ENCODE results near the gene CAPN2.
"Not testable (repeated sequence)": the region's sequence is repeated elsewhere in the genome, so short reads cannot be mapped to it uniquely, and the experiment has no call there.

Gene CAPN2

DNA sequence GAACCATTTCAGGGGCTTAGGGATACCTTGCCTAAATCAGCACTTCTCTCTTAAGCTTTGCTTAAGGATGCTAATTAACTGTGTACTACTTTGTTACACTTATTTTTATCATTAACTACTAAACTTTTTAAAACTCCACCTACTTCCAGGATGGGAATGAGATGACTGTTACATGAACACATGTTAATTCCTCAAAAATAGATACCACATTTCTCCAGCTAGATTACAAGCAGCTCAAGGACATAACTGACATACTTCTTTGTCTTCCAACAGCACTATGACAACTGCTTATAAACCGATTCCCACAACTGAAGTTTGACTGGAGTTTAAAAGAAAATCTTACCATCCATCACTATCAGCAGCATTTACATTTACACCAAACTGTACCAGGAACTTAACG lies 79.7 kb downstream of the CAPN2 start:
- no peak for DNase-seq (ENCODE audit: low read depth, low spot score)
- Histone ChIP-seq H3K9ac (ENCODE audit: insufficient read length, low read depth) (no peak overlapping the region), H3K4me1 (ENCODE audit: insufficient read depth, insufficient read length) (no peaks in the 10 kb centered on the region), H3K27me3 (ENCODE audit: insufficient read depth, insufficient read length) (no peaks in the 10 kb centered on the region), H3K36me3 (ENCODE audit: insufficient read depth, insufficient read length, low read length) (peaks cover 78% of the 10 kb centered on the region), H3K4me3 (ENCODE audit: insufficient read length, low read depth) (no peak overlapping the region), H3K9me3 (ENCODE audit: insufficient read depth, low read length) (no peaks in the 10 kb centered on the region)
- TF ChIP-seq YY1 (IDR thresholded peaks at IDR 0.05; ENCODE audit: insufficient read depth, insufficient read length) (no peak), ZNF274 (IDR thresholded peaks at IDR 0.05; ENCODE audit: low read depth, low read length) (no peak), SUZ12 (IDR thresholded peaks at IDR 0.05; ENCODE audit: extremely low read depth, insufficient read depth, insufficient read length) (no peak)

DNA sequence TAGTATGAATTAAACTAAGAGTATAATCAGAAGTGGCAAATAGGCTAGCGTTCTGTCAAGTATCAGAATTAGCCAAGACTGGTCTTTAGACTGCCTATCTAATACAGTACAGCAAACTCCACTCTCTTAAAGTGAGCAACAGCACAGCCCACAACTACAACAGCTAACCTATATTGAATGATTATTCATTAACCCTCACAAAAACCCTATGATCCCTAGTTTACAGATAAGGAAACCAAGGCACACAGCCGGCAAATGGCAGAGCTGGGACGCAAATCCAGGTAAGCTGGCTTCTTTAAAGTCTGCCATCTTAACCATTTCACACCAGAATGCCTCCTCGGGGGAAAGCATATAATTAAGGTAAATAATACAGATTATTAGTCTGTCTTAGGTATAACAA lies 81.4 kb downstream of the CAPN2 start:
- no peaks in the 10 kb centered on the region for H3K9me3 ChIP-seq (ENCODE audit: insufficient read depth, low read length)
- H3K27me3 ChIP-seq (ENCODE audit: insufficient read depth, insufficient read length) = no peaks in the 10 kb centered on the region
- TF ChIP-seq ZNF274 (IDR thresholded peaks at IDR 0.05; ENCODE audit: low read depth, low read length) = no peak
- no peak for TF ChIP-seq YY1 (IDR thresholded peaks at IDR 0.05; ENCODE audit: insufficient read depth, insufficient read length)
- no peak for TF ChIP-seq SUZ12 (IDR thresholded peaks at IDR 0.05; ENCODE audit: extremely low read depth, insufficient read depth, insufficient read length)
- DNase-seq (ENCODE audit: low read depth, low spot score) = no peak
- H3K9ac ChIP-seq (ENCODE audit: insufficient read length, low read depth) = no peak overlapping the region
- no peak overlapping the region for H3K4me3 ChIP-seq (ENCODE audit: insufficient read length, low read depth)
- H3K4me1 ChIP-seq (ENCODE audit: insufficient read depth, insufficient read length) = no peaks in the 10 kb centered on the region
- H3K36me3 ChIP-seq (ENCODE audit: insufficient read depth, insufficient read length, low read length) = peaks cover 83% of the 10 kb centered on the region

DNA sequence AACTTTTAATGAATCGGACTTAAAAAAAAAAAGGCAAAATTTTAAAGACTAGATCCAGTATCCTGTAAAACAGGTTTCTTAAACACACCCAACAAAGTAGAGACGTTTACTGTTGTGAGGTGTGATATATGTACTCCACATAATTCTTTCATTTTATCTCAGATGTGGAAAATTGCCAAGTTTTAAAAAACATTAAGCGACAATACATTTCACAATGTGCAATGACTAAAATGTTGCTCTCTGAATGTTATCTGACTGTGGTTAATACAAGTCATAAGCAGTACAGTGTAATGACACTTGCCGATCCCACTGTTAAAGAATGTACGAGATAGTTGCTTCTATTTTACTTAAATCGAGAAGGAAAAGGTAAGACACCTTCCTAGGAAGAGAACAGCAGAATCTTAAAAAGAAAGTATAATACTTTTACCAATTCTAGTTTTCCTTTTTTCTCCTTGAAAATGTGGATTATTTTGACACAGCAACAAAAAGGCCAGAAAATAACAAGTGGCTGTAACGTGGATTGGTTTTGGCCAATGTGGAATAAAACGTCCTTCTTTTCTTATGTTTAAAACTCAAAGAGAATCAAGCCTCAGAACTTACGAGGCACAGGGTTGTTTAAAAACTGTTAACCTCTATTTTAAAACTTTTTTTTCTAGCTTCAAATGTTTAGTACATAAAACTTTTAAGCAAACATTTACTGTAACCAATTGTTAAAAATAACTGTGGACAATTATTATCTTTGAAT lies 82.0 kb downstream of the CAPN2 start:
- no peak for DNase-seq (ENCODE audit: low read depth, low spot score)
- H3K9ac ChIP-seq (ENCODE audit: insufficient read length, low read depth) = no peak overlapping the region
- TF ChIP-seq SUZ12 (IDR thresholded peaks at IDR 0.05; ENCODE audit: extremely low read depth, insufficient read depth, insufficient read length) = no peak
- TF ChIP-seq YY1 (IDR thresholded peaks at IDR 0.05; ENCODE audit: insufficient read depth, insufficient read length) = no peak
- no peak for TF ChIP-seq ZNF274 (IDR thresholded peaks at IDR 0.05; ENCODE audit: low read depth, low read length)
- no peaks in the 10 kb centered on the region for H3K9me3 ChIP-seq (ENCODE audit: insufficient read depth, low read length)
- H3K27me3 ChIP-seq (ENCODE audit: insufficient read depth, insufficient read length) = no peaks in the 10 kb centered on the region
- H3K4me1 ChIP-seq (ENCODE audit: insufficient read depth, insufficient read length) = no peaks in the 10 kb centered on the region
- no peak overlapping the region for H3K4me3 ChIP-seq (ENCODE audit: insufficient read length, low read depth)
- H3K36me3 ChIP-seq (ENCODE audit: insufficient read depth, insufficient read length, low read length) = peaks cover 82% of the 10 kb centered on the region

DNA sequence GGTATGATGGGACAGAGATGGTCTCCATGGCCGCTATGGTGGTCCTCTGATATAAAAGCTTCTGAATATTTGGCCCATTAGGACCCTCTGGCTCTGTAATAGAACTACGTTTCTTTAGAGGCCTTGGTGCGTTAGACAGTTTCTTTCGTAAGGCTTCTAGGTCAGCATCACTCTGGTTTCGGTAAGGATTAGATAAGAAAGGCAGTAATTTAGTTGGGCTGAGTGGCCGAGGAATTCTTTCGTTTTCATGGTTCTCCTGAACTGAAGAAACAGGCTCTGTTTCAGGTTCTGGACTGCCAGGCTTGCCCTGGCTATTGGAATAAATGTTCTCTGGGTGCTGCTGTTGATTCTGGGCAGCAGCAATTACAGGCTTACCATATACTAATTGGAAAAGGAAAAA lies 83.9 kb downstream of the CAPN2 start:
- Histone ChIP-seq H3K9ac (ENCODE audit: insufficient read length, low read depth) (no peak overlapping the region), H3K36me3 (ENCODE audit: insufficient read depth, insufficient read length, low read length) (peaks cover 84% of the 10 kb centered on the region), H3K4me3 (ENCODE audit: insufficient read length, low read depth) (no peak overlapping the region), H3K9me3 (ENCODE audit: insufficient read depth, low read length) (no peaks in the 10 kb centered on the region), H3K4me1 (ENCODE audit: insufficient read depth, insufficient read length) (no peaks in the 10 kb centered on the region), H3K27me3 (ENCODE audit: insufficient read depth, insufficient read length) (no peaks in the 10 kb centered on the region)
- TF ChIP-seq YY1 (IDR thresholded peaks at IDR 0.05; ENCODE audit: insufficient read depth, insufficient read length) (no peak), ZNF274 (IDR thresholded peaks at IDR 0.05; ENCODE audit: low read depth, low read length) (no peak), SUZ12 (IDR thresholded peaks at IDR 0.05; ENCODE audit: extremely low read depth, insufficient read depth, insufficient read length) (no peak)
- no peak for DNase-seq (ENCODE audit: low read depth, low spot score)

DNA sequence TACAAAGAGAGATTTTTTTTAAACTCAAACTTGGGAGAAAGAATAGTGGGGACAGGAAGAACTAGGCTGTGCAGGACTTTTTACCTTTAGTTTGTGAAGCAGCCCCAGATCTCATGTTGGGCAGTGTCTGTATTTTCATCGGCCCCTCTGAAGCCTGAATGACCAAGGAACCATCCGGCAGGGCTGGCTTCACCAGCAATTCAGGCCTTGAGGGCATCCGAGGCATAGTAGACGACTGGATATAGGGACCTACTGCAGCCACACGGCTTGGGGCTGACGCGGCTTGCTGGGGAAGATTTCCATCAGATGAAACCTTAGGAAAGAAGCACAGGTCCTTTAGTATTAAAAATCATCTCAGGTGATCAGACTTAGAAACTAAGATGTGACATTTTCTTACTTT lies 89.7 kb downstream of the CAPN2 start:
- Histone ChIP-seq H3K9me3 (ENCODE audit: insufficient read depth, low read length) (no peaks in the 10 kb centered on the region), H3K36me3 (ENCODE audit: insufficient read depth, insufficient read length, low read length) (peaks cover 94% of the 10 kb centered on the region), H3K4me1 (ENCODE audit: insufficient read depth, insufficient read length) (no peaks in the 10 kb centered on the region), H3K4me3 (ENCODE audit: insufficient read length, low read depth) (no peak overlapping the region), H3K27me3 (ENCODE audit: insufficient read depth, insufficient read length) (no peaks in the 10 kb centered on the region), H3K9ac (ENCODE audit: insufficient read length, low read depth) (no peak overlapping the region)
- no peak for DNase-seq (ENCODE audit: low read depth, low spot score)
- TF ChIP-seq YY1 (IDR thresholded peaks at IDR 0.05; ENCODE audit: insufficient read depth, insufficient read length) = no peak

DNA sequence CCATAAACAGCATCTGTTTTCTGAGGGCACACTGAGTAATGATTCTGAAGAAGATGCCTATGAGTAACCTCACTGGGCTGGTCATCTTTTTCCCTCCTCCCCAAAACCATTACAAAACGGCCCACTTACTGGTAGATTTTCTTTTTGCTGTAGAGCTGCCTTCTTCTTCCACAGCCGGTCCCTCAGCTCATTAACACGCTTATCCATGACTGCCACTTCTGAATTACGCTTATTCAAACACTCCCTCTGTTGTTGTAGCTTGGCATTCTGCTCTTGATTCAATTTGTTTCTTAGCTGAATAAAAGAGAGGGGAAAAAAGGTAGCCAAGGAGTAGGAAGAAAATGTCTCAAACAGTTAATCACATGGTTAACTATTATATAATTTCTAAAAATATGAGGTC lies 90.3 kb downstream of the CAPN2 start:
- Histone ChIP-seq H3K36me3 (ENCODE audit: insufficient read depth, insufficient read length, low read length) (peaks cover 91% of the 10 kb centered on the region), H3K27me3 (ENCODE audit: insufficient read depth, insufficient read length) (no peaks in the 10 kb centered on the region), H3K4me3 (ENCODE audit: insufficient read length, low read depth) (no peak overlapping the region), H3K9ac (ENCODE audit: insufficient read length, low read depth) (no peak overlapping the region), H3K4me1 (ENCODE audit: insufficient read depth, insufficient read length) (no peaks in the 10 kb centered on the region), H3K9me3 (ENCODE audit: insufficient read depth, low read length) (peaks cover 4% of the 10 kb centered on the region)
- TF ChIP-seq YY1 (IDR thresholded peaks at IDR 0.05; ENCODE audit: insufficient read depth, insufficient read length) (no peak), SUZ12 (IDR thresholded peaks at IDR 0.05; ENCODE audit: extremely low read depth, insufficient read depth, insufficient read length) (no peak), ZNF274 (IDR thresholded peaks at IDR 0.05; ENCODE audit: low read depth, low read length) (no peak)
- no peak for DNase-seq (ENCODE audit: low read depth, low spot score)

DNA sequence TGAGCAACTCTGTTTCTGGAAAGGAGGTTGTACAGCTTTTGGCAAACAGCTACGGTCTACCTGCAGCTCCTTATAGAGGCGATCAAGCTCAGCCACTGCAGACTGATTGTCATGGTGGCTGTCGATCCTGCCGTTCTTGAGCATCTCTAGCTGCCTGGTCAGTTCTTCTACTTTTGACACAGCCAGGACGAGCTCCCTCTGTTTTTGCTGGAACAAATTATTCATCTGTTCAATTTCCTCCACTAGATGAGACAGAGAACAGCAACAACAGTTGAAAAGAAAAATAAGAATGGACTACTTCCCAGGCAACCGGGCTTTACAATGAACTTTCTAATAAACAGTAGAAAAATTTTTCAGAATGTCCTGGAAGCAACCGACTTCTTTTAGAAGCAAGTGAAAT lies 90.9 kb downstream of the CAPN2 start:
- Histone ChIP-seq H3K4me1 (ENCODE audit: insufficient read depth, insufficient read length) (no peaks in the 10 kb centered on the region), H3K4me3 (ENCODE audit: insufficient read length, low read depth) (no peak overlapping the region), H3K9me3 (ENCODE audit: insufficient read depth, low read length) (peaks cover 8% of the 10 kb centered on the region), H3K27me3 (ENCODE audit: insufficient read depth, insufficient read length) (no peaks in the 10 kb centered on the region), H3K36me3 (ENCODE audit: insufficient read depth, insufficient read length, low read length) (peaks cover 85% of the 10 kb centered on the region), H3K9ac (ENCODE audit: insufficient read length, low read depth) (no peak overlapping the region)
- TF ChIP-seq YY1 (IDR thresholded peaks at IDR 0.05; ENCODE audit: insufficient read depth, insufficient read length) (no peak), ZNF274 (IDR thresholded peaks at IDR 0.05; ENCODE audit: low read depth, low read length) (no peak)
- no peak for DNase-seq (ENCODE audit: low read depth, low spot score)

DNA sequence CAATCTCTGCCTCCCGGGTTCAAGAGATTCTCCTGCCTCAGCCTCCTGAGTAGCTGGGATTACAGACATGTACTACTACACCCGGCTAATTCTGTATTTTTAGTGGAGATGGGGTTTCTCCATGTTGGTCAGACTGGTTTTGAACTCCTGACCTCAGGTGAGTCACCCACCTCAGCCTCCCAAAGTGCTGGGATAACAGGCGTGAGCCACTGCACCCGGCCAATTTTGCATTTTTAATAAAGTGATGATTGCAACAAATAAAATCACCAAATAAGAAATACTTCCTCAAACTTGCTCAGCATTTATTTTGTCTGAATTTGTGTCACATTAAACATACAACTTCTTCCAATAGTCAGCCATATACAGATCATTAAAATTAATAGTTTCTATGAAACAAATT lies 97.6 kb downstream of the CAPN2 start:
- not testable (repeated sequence) for H3K4me3 ChIP-seq (ENCODE audit: insufficient read length, low read depth)

More for the DNA sequence above, 97.6 kb downstream of the CAPN2 start:
- not testable (repeated sequence) for H3K4me1 ChIP-seq (ENCODE audit: insufficient read depth, insufficient read length); H3K9me3 ChIP-seq (ENCODE audit: insufficient read depth, low read length); H3K9ac ChIP-seq (ENCODE audit: insufficient read length, low read depth); DNase-seq (ENCODE audit: low read depth, low spot score); H3K27me3 ChIP-seq (ENCODE audit: insufficient read depth, insufficient read length)
- peaks cover 80% of the 10 kb centered on the region for H3K36me3 ChIP-seq (ENCODE audit: insufficient read depth, insufficient read length, low read length)

Measured in NT2/D1 (cell line).